GM21619 (cell line): ENCODE data around the gene FDXR.
"Not testable (repeated sequence)": the region's sequence is repeated elsewhere in the genome, so short reads cannot be mapped to it uniquely, and the experiment has no call there.

Source experiments
- ATAC-seq: cut with Tn5 transposase; IDR thresholded peaks from one replicate; pipeline ENCODE4 v1.9.1; 2021; ENCODE audit not compliant: unreplicated experiment

The FDXR gene

GRCh38 chr17:74872313-74873036 lies at the start of gene FDXR:
Gene FDXR, minus strand, starts transcription at chr17:74872994. Its CDS starts 50 bp downstream, at chr17:74872944.
- peak; percentile 49 for ATAC-seq

- ATAC-seq: no peak
Observed at GRCh38 chr17:74922172-74922571, 49.4 kb upstream of the FDXR start.

GRCh38 chr17:74921769-74922168 lies 49.0 kb upstream of the FDXR start:
- no peak for ATAC-seq

- no peak for ATAC-seq
Observed at GRCh38 chr17:74921026-74921681, 48.4 kb upstream of the FDXR start.

- no peak for ATAC-seq
Observed at GRCh38 chr17:74920642-74921025, 47.8 kb upstream of the FDXR start.

GRCh38 chr17:74920306-74920620 lies 47.5 kb upstream of the FDXR start:
- no peak for ATAC-seq

GRCh38 chr17:74919440-74920305 lies 46.9 kb upstream of the FDXR start:
- no peak for ATAC-seq

- no peak for ATAC-seq
Observed at GRCh38 chr17:74918906-74919305, 46.1 kb upstream of the FDXR start.

- no peak for ATAC-seq
Observed at GRCh38 chr17:74917430-74917829, 44.6 kb upstream of the FDXR start.

GRCh38 chr17:74916851-74917199 lies 44.0 kb upstream of the FDXR start:
- ATAC-seq: no peak

GRCh38 chr17:74916136-74916850 lies 43.5 kb upstream of the FDXR start:
- no peak for ATAC-seq

- ATAC-seq: not testable (repeated sequence)
Observed at GRCh38 chr17:74911423-74911822, 38.6 kb upstream of the FDXR start.

- not testable (repeated sequence) for ATAC-seq
Observed at GRCh38 chr17:74909097-74909496, 36.3 kb upstream of the FDXR start.

- no peak for ATAC-seq
Observed at GRCh38 chr17:74907012-74907411, 34.2 kb upstream of the FDXR start.

- ATAC-seq: not testable (repeated sequence)
Observed at GRCh38 chr17:74906214-74906793, 33.5 kb upstream of the FDXR start.

- no peak for ATAC-seq
Observed at GRCh38 chr17:74904687-74905409, 32.1 kb upstream of the FDXR start.

- ATAC-seq: no peak
Observed at GRCh38 chr17:74903671-74904070, 30.9 kb upstream of the FDXR start.

GRCh38 chr17:74903034-74903433 lies 30.2 kb upstream of the FDXR start:
- no peak for ATAC-seq

GRCh38 chr17:74901353-74902135 lies 28.8 kb upstream of the FDXR start:
- no peak for ATAC-seq
